H1 (cell line): ENCODE measurements around the gene H2AZ1. TPM values are rescaled to one million over a fixed set of nuclear protein-coding genes. Genes with fewer than 3 reads are reported as not detected.

Experiments
- CTCF ChIA-PET: fragments of 300-600 bp; sonication (Branson Sonifier 250); formaldehyde crosslinking; loops from one replicate; lab custom pipeline; 2021; ENCODE audit not compliant: partially characterized antibody; lab: Charles Lee
- POLR2A ChIA-PET: fragments of 300-600 bp; sonication (Branson Sonifier 250); formaldehyde crosslinking; loops from one replicate; lab custom pipeline; 2021; ENCODE audit warnings: inconsistent platforms; ENCODE audit not compliant: partially characterized antibody; lab: Charles Lee
- DNase-seq, 2 experiments: peaks; one replicate each; pipeline versions ENCODE4 v3.0.0 to v3.0.0-alpha.2; 2010 to 2022; ENCODE audit warnings: low spot score in 2 of 2, low read depth in 1 of 2, mixed read lengths in 1 of 2
- FAIRE-seq: peaks from 2 replicates; lab custom pipeline; 2011; peaks lifted over from hg19 to GRCh38; lab: Jason Lieb, UNC
- H2AFZ ChIP-seq: 2 replicates; pipeline ENCODE4 v1.8.1; 2012; ENCODE audit warnings: low read length, inconsistent platforms
- H2AK5ac ChIP-seq: 2 replicates; pipeline ENCODE4 v1.6.1; 2013; ENCODE audit warnings: low read depth, low read length
- H2BK120ac ChIP-seq: replicated peaks from 2 replicates; pipeline ENCODE3; 2013; ENCODE audit warnings: low read depth, low read length, inconsistent platforms
- H2BK12ac ChIP-seq: 2 replicates; pipeline ENCODE4 v1.6.1; 2013; ENCODE audit warnings: low read depth, low read length
- H2BK15ac ChIP-seq: 2 replicates; pipeline ENCODE4 v1.6.1; 2013; ENCODE audit warnings: low read length
- H2BK20ac ChIP-seq: 2 replicates; pipeline ENCODE4 v1.6.1; 2013; ENCODE audit warnings: low read length
- H2BK5ac ChIP-seq: 2 replicates; pipeline ENCODE4 v1.6.1; 2013; ENCODE audit warnings: low read depth, low read length
- H3K14ac ChIP-seq: 2 replicates; pipeline ENCODE4 v1.6.1; 2013; ENCODE audit warnings: inconsistent platforms; ENCODE audit not compliant: insufficient read length
- H3K18ac ChIP-seq: 2 replicates; pipeline ENCODE4 v1.6.1; 2013; ENCODE audit warnings: low read length; ENCODE audit errors: extremely low read depth
- H3K23ac ChIP-seq: 2 replicates; pipeline ENCODE4 v1.6.1; 2013; ENCODE audit warnings: inconsistent platforms; ENCODE audit not compliant: insufficient read length
- H3K23me2 ChIP-seq: 2 replicates; pipeline ENCODE4 v1.6.1; 2013; ENCODE audit warnings: low read depth, low read length
- H3K27ac ChIP-seq: 2 replicates; pipeline ENCODE4 v1.6.1; 2011; ENCODE audit warnings: low read depth, low read length, inconsistent platforms
- H3K27me3 ChIP-seq, 4 experiments: replicated peaks in 1 of 4; 1 replicate in 1 of 4; 2 replicates in 3 of 4; pipeline versions ENCODE4 v1.6.1 to v1.8.1; 2011 to 2013; ENCODE audit warnings: low read length in 3 of 4, mild to moderate bottlenecking in 3 of 4, inconsistent platforms in 2 of 4, mixed read lengths in 2 of 4, moderate library complexity in 1 of 4; ENCODE audit not compliant: control insufficient read depth in 3 of 4, insufficient read depth in 3 of 4; ENCODE audit errors: extremely low read depth in 1 of 4
- H3K36me3 ChIP-seq, 4 experiments: 2 replicates each; pipeline versions ENCODE4 v1.6.1 to v1.8.1; 2011 to 2013; ENCODE audit warnings: mild to moderate bottlenecking in 4 of 4, low read length in 3 of 4, moderate library complexity in 2 of 4, control low read depth in 1 of 4, inconsistent platforms in 1 of 4; ENCODE audit not compliant: insufficient read depth in 4 of 4, control insufficient read depth in 2 of 4
- H3K4ac ChIP-seq: replicated peaks from 2 replicates; pipeline ENCODE3; 2013; ENCODE audit warnings: low read length, low read depth, mixed read lengths, inconsistent platforms; ENCODE audit not compliant: insufficient read length
- H3K4me1 ChIP-seq, 4 experiments: replicated peaks in 1 of 4; 1 replicate in 1 of 4; 2 replicates in 3 of 4; pipeline versions ENCODE4 v1.6.1 to v1.8.1; 2011 to 2013; ENCODE audit warnings: low read length in 3 of 4, inconsistent platforms in 2 of 4, mixed read lengths in 1 of 4; ENCODE audit not compliant: insufficient read depth in 4 of 4, control insufficient read depth in 3 of 4
- H3K4me2 ChIP-seq, 2 experiments: 2 replicates each; pipeline versions ENCODE4 v1.6.1 to v1.8.1; 2011 to 2013; ENCODE audit warnings: low read depth in 2 of 2, low read length in 2 of 2, control low read depth in 1 of 2, inconsistent platforms in 1 of 2, mild to moderate bottlenecking in 1 of 2; ENCODE audit not compliant: insufficient read depth in 1 of 2
- H3K4me3 ChIP-seq, 4 experiments: fragments of 200-600, 300-600 bp in 1 of 4; sonication (generic), shearing (Covaris generic), sonication (Bioruptor Twin) in 1 of 4; 2 replicates each; pipeline versions ENCODE4 v1.5.1 to v1.8.1; 2011 to 2016; ENCODE audit warnings: low read length in 4 of 4, low read depth in 3 of 4, control low read depth in 2 of 4, inconsistent platforms in 2 of 4, mild to moderate bottlenecking in 2 of 4, mixed read lengths in 1 of 4, moderate library complexity in 1 of 4; ENCODE audit not compliant: insufficient read depth in 2 of 4; ENCODE audit errors: extremely low read depth in 1 of 4
- H3K56ac ChIP-seq: replicated peaks from 2 replicates; pipeline ENCODE3; 2013; ENCODE audit warnings: low read depth, mild to moderate bottlenecking, mixed read lengths, low read length, inconsistent platforms; ENCODE audit not compliant: insufficient read length
- H3K79me1 ChIP-seq: 2 replicates; pipeline ENCODE4 v1.6.1; 2013; ENCODE audit warnings: low read depth, low read length, control low read depth
- H3K79me2 ChIP-seq, 2 experiments: 2 replicates each; pipeline versions ENCODE4 v1.6.1 to v1.8.1; 2012 to 2013; ENCODE audit warnings: low read length in 2 of 2, mild to moderate bottlenecking in 2 of 2, inconsistent platforms in 1 of 2; ENCODE audit not compliant: insufficient read depth in 2 of 2, control insufficient read depth in 1 of 2
- H3K9ac ChIP-seq, 4 experiments: replicated peaks in 1 of 4; 1 replicate in 1 of 4; 2 replicates in 3 of 4; pipeline versions ENCODE4 v1.6.1 to v1.8.1; 2011 to 2013; ENCODE audit warnings: low read depth in 3 of 4, low read length in 3 of 4, control low read depth in 2 of 4, mild to moderate bottlenecking in 2 of 4, moderate library complexity in 2 of 4, inconsistent platforms in 1 of 4; ENCODE audit errors: extremely low read depth in 1 of 4
- H3K9me3 ChIP-seq, 2 experiments: 2 replicates each; pipeline versions ENCODE4 v1.6.1 to v1.8.1; 2012 to 2013; ENCODE audit warnings: mild to moderate bottlenecking in 2 of 2, moderate library complexity in 2 of 2, control low read depth in 1 of 2, inconsistent platforms in 1 of 2, low read depth in 1 of 2, low read length in 1 of 2, mixed read lengths in 1 of 2; ENCODE audit not compliant: insufficient read depth in 2 of 2
- H4K20me1 ChIP-seq, 2 experiments: replicated peaks in 1 of 2; 2 replicates each; pipeline versions ENCODE3 to v1.8.1; 2011 to 2013; ENCODE audit warnings: inconsistent platforms in 2 of 2, low read length in 2 of 2, mild to moderate bottlenecking in 1 of 2; ENCODE audit not compliant: insufficient read depth in 2 of 2, control insufficient read depth in 1 of 2
- H4K5ac ChIP-seq: 2 replicates; pipeline ENCODE4 v1.6.1; 2013; ENCODE audit warnings: low read length, low read depth, mixed read lengths, inconsistent platforms; ENCODE audit not compliant: insufficient read length
- H4K8ac ChIP-seq: 2 replicates; pipeline ENCODE4 v1.8.0; 2013; ENCODE audit warnings: mild to moderate bottlenecking, moderate library complexity, low read length, inconsistent platforms; ENCODE audit not compliant: insufficient read depth; ENCODE audit errors: extremely low read depth
- H4K91ac ChIP-seq: replicated peaks from 2 replicates; pipeline ENCODE3; 2013; ENCODE audit warnings: low read length, mixed read lengths, inconsistent platforms; ENCODE audit not compliant: insufficient read length
- CBX5 ChIP-seq: fragments of 300-800, 300-1000 bp; sonication (generic); IDR thresholded peaks from 2 replicates; pipeline ENCODE4 v1.7.1; 2016; ENCODE audit warnings: antibody characterized with exemption, low read length, low read depth
- CHD2 ChIP-seq: IDR thresholded peaks from 2 replicates; pipeline ENCODE4 v1.6.1; 2012; ENCODE audit warnings: low read length, improper control_type of control experiment
- GABPA ChIP-seq: IDR thresholded peaks from 2 replicates; pipeline ENCODE4 v1.6.1; 2011; ENCODE audit warnings: mild to moderate bottlenecking, low read length, moderate library complexity, borderline replicate concordance; ENCODE audit not compliant: insufficient read depth
- KDM1A ChIP-seq: fragments of 200-600, 300-600 bp; sonication (generic); IDR thresholded peaks from 2 replicates; pipeline ENCODE4 v1.7.1; 2016; ENCODE audit warnings: mild to moderate bottlenecking, low read length, borderline replicate concordance
- KDM5A ChIP-seq: fragments of 200-600 bp; IDR thresholded peaks from 2 replicates; pipeline ENCODE4 v1.7.1; 2012; ENCODE audit warnings: mild to moderate bottlenecking, low read length, inconsistent platforms, mixed read lengths
- SP4 ChIP-seq: IDR thresholded peaks from 2 replicates; pipeline ENCODE4 v1.6.1; 2012; ENCODE audit warnings: low read length, inconsistent platforms
- SRF ChIP-seq: IDR thresholded peaks from 2 replicates; pipeline ENCODE4 v1.6.1; 2011; ENCODE audit warnings: mild to moderate bottlenecking, low read depth, low read length, moderate library complexity
- TEAD4 ChIP-seq: IDR thresholded peaks from 2 replicates; pipeline ENCODE4 v1.6.1; 2012; ENCODE audit warnings: low read depth, low read length, inconsistent platforms, mixed read lengths
- WGBS, 2 experiments: shearing (Covaris generic) in 1 of 2; methylation state at CpG; one replicate each; pipeline versions ENCODE4 v1.1.6 to v1.1.7; 2013 to 2015; ENCODE audit warnings: low lambda C conversion rate in 2 of 2, mixed read lengths in 2 of 2, inconsistent platforms in 1 of 2, low coverage in 1 of 2, missing lambda C conversion rate in 1 of 2; ENCODE audit not compliant: insufficient replicate concordance in 2 of 2, insufficient coverage in 1 of 2, insufficient read length in 1 of 2; ENCODE audit errors: extremely low coverage in 1 of 2, missing lambda C conversion rate in 1 of 2; 5-methylcytosine and 5-hydroxymethylcytosine counted together
- polyA plus RNA-seq, 7 experiments: library from polyadenylated mRNA; depleted of rRNA in 3 of 7; stranded (reverse) in 5 of 7; unstranded in 2 of 7; fragments of >200 nt in 5 of 7; fragments of 200-250 nt in 2 of 7; gene quantifications; 1 replicate in 5 of 7; 2 replicates in 1 of 7; 4 replicates in 1 of 7; pipeline versions ENCODE4 v1.2.1 to v1.2.3, GENCODE V29; 2011 to 2013; ENCODE audit warnings: missing spikeins in 2 of 7, mixed read lengths in 2 of 7
- total RNA-seq: library from RNA; stranded (reverse); fragmentation: NEBNext Ultra II Directional; extraction: Animal tissue kit (Norgen Biotek cat#: 25700); gene quantifications from 2 replicates; pipeline ENCODE4 v1.2.1, GENCODE V29; 2021

H2AZ1 gene
- total and polyA plus RNA-seq, 2 of the 8 experiments (the other 6 are each of a cell fraction or from before 2014, with no cell fraction given) = 831 to 898 TPM

GRCh38 chr4:99960648-99961047 is 10.6 kb upstream of the H2AZ1 start:
- TF ChIP-seq KDM1A (no peak), SP4 (no peak), CBX5 (no peak), SRF (no peak), KDM5A (no peak), TEAD4 (no peak), CHD2 (no peak), GABPA (no peak)
- H3K27me3 ChIP-seq = no peaks in the 10 kb centered on the region

More at GRCh38 chr4:99960648-99961047, 10.6 kb upstream of the H2AZ1 start:
- Histone ChIP-seq H3K79me1 (no peaks in the 10 kb centered on the region), H4K8ac (no peak overlapping the region), H3K56ac (no peak overlapping the region), H3K79me2 (no peaks in the 10 kb centered on the region), H3K27ac (no peak overlapping the region), H3K23ac (no peak overlapping the region), H2BK120ac (no peak overlapping the region), H3K4ac (no peak overlapping the region), H4K20me1 (no peaks in the 10 kb centered on the region), H2BK15ac (no peak overlapping the region), H2AFZ (no peak overlapping the region), H4K5ac (no peak overlapping the region), H2BK20ac (no peak overlapping the region), H2AK5ac (no peak overlapping the region), H3K9me3 (no peaks in the 10 kb centered on the region), H3K4me2 (no peak overlapping the region), H3K18ac (no peak overlapping the region), H2BK5ac (no peak overlapping the region), H3K4me1 (no peaks in the 10 kb centered on the region), H3K9ac (no peak overlapping the region), H3K23me2 (no peaks in the 10 kb centered on the region), H3K4me3 (no peak overlapping the region), H3K36me3 (no peaks in the 10 kb centered on the region), H4K91ac (no peak overlapping the region), H2BK12ac (no peak overlapping the region), H3K14ac (no peak overlapping the region)
- DNase-seq (no peak), FAIRE-seq (no peak)
- CTCF ChIA-PET = interaction anchor here (0.6 to 1.3 kb wide), 2 partner anchors 37 to 450 kb away, joined by 3 read pairs; no protein-coding TSS in a partner anchor
- POLR2A ChIA-PET = interaction anchor here (2.0 to 3.3 kb wide), 3 partner anchors 10 to 14 kb away, joined by 6 to 13 read pairs (median 9); partner anchors contain the start of genes DNAJB14 and H2AZ1
- WGBS, 2 experiments = 91% methylated on average over 2 of the region's 2 CpGs; no CpG with 5 or more reads in 1 of the 2 experiments
